Brain microvascular endothelial cell (primary cell): ENCODE measurements around the gene MEIS2.

Source experiments
- DNase-seq: peaks from one replicate; pipeline ENCODE4 v3.0.0-alpha.2; 2020
- H3K27ac ChIP-seq: fragments of 250-450 bp; sonication (Bioruptor Pico); 2 replicates; pipeline ENCODE4 v1.5.1; 2020; ENCODE audit warnings: mild to moderate bottlenecking, moderate library complexity
- H3K27me3 ChIP-seq: fragments of 250-450 bp; sonication (Bioruptor Pico); replicated peaks from 2 replicates; pipeline ENCODE4 v1.5.1; 2020; ENCODE audit warnings: mild to moderate bottlenecking
- H3K36me3 ChIP-seq: fragments of 250-450 bp; sonication (Bioruptor Pico); replicated peaks from 2 replicates; pipeline ENCODE4 v1.5.1; 2020; ENCODE audit warnings: mild to moderate bottlenecking
- H3K4me3 ChIP-seq: 2 replicates; pipeline ENCODE4 v1.5.1; 2011; ENCODE audit warnings: low read depth, mild to moderate bottlenecking, control low read depth, low read length, moderate library complexity
- CTCF ChIP-seq: IDR thresholded peaks from 2 replicates; pipeline ENCODE4 v1.5.1; 2011; ENCODE audit warnings: low read depth, mild to moderate bottlenecking, moderate library complexity, low read length, control low read depth, inconsistent platforms; ENCODE audit errors: missing control alignments
- in situ Hi-C: cut with HindIII; loops from 2 replicates; pipeline ENCODE4 v1.10.0; 2017; ENCODE audit warnings: low sequenced_read_pairs, low pct_ligation_motif_present

Gene MEIS2

GRCh38 chr15:37014566-37014965 lies 85.8 kb downstream of the MEIS2 start:
- TF ChIP-seq CTCF, result no peak
- no peak for DNase-seq
- Histone ChIP-seq H3K4me3 (no peak overlapping the region), H3K36me3 (no peaks in the 10 kb centered on the region), H3K27ac (no peak overlapping the region), H3K27me3 (no peaks in the 10 kb centered on the region)
- in situ Hi-C loops, result no loop called here

DNA sequence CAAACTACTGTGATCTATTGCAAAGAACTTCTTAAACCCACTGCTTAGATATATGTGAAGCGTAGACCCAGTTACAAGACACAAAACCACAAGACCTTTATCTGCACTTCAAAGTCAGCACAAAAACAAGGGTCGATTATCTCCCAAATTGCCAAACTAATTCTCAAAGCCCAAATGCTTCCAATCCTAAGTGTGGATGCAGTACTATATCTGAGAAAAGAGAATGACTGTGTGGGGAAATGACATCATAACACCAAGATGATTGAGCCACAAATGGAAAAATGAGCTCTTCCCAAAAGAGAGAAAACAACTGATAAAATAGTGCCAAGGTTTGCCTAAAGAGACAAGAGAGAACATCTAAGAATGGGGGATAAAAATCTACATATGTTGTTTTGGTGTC lies 86.2 kb downstream of the MEIS2 start:
- no peak for TF ChIP-seq CTCF
- no peak overlapping the region for H3K27ac ChIP-seq
- no peaks in the 10 kb centered on the region for H3K36me3 ChIP-seq
- H3K4me3 ChIP-seq, result no peak overlapping the region
- in situ Hi-C loops, result no loop called here
- no peak for DNase-seq
- H3K27me3 ChIP-seq, result no peaks in the 10 kb centered on the region

DNA sequence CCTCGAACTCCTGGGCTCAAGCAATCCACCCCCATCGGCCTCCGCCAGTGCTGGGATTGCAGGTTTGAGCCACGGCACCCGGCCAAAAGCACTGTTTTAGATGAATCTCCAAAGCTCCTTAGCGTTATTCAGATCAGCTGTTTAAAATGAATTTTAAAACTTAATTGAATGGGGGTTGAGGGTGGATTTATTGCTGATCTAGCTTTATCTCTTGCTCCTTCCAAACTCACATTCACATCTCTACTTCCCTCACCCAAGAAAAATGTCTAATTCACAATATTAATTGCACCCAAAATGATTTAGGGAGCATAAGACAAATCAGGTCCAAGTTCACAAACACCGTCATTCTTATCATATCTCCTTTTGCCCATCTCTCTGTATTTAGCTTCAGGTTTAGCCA lies 89.8 kb downstream of the MEIS2 start:
- Histone ChIP-seq H3K27ac (no peak overlapping the region), H3K4me3 (no peak overlapping the region), H3K36me3 (no peaks in the 10 kb centered on the region), H3K27me3 (no peaks in the 10 kb centered on the region)
- TF ChIP-seq CTCF, result no peak
- in situ Hi-C loops, result no loop called here
- no peak for DNase-seq

DNA sequence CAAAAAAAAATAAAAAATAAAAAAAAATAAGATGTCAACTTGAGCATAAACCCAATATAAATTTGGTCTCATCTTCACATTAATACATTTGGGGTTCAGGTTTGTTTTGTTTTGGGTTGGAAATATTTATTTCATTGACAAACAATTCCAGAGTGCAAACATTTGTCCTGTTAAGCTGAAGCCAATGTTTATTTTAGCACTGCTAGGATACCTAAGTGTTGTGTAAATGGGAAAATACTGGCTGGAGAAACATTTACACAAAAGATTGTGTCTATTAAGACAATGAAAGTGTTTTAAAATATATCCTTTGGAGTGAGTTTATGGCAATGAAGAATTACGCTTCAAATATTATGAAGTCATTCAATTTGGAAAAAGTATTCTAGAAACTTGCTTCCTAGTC lies 91.1 kb downstream of the MEIS2 start:
- no peak for TF ChIP-seq CTCF
- no peak overlapping the region for H3K27ac ChIP-seq
- H3K27me3 ChIP-seq, result no peaks in the 10 kb centered on the region
- in situ Hi-C loops, result no loop called here
- no peak overlapping the region for H3K4me3 ChIP-seq
- no peak for DNase-seq
- H3K36me3 ChIP-seq, result no peaks in the 10 kb centered on the region

DNA sequence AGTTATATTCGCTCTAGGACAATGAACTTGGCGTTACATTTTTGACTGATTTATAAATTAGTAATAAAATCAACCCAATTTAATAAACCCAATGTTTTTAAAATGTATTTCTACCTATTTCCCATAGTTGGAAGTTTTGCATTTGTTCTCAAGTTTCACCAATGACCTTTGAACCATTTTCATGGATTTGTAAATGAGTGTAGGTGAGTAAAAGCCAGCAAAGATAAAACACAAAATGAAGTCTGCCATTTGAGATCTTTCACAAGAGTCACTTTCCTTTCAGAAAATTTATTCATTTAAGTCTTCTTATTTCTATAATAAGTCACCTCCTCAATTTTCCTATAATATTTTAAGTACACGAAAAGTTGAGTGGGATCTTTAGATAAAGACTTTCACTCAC lies 92.1 kb downstream of the MEIS2 start:
- no peaks in the 10 kb centered on the region for H3K27me3 ChIP-seq
- H3K4me3 ChIP-seq, result no peak overlapping the region
- TF ChIP-seq CTCF, result no peak
- DNase-seq, result no peak
- no peaks in the 10 kb centered on the region for H3K36me3 ChIP-seq
- H3K27ac ChIP-seq, result no peak overlapping the region
- in situ Hi-C loops, result no loop called here

DNA sequence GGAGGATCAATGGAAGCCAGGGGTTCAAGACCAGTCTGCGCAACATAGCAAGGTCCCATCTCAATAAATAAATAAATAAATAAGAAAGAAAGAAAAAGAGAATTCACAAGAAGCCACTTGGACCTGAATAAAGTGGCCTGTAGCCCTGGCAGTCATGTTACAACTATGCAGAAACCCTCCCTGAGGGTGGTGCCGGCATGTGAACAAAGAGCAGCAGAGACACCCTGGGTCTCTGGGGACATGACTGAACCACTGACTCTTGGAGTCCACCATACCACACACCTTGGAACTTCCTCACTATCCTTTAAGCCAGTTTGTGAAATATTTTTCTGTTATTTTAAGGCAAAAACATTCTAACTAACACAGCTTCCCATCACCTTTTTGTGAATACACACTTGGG lies 93.0 kb downstream of the MEIS2 start:
- H3K27ac ChIP-seq, result no peak overlapping the region
- no peaks in the 10 kb centered on the region for H3K36me3 ChIP-seq
- H3K4me3 ChIP-seq, result no peak overlapping the region
- DNase-seq, result no peak
- H3K27me3 ChIP-seq, result no peaks in the 10 kb centered on the region
- no peak for TF ChIP-seq CTCF
- in situ Hi-C loops, result no loop called here
